Endothelial cell (in vitro differentiated cells): Measurements from ENCODE around the gene TBC1D24. TPM values are rescaled to one million over a fixed set of nuclear protein-coding genes. Genes with fewer than 3 reads are reported as not detected.

Experiments used
- DNase-seq: peaks from one replicate; pipeline ENCODE4 v3.0.0; 2021; ENCODE audit warnings: low spot score
- H3K27ac Mint-ChIP-seq: one replicate; pipeline ENCODE4 v1.8.0; 2021; ENCODE audit warnings: mixed read lengths, inconsistent platforms; ENCODE audit not compliant: unreplicated experiment
- H3K27me3 Mint-ChIP-seq: one replicate; pipeline ENCODE4 v1.8.0; 2021; ENCODE audit warnings: mild to moderate bottlenecking, moderate library complexity, mixed read lengths, inconsistent platforms; ENCODE audit not compliant: unreplicated experiment
- H3K36me3 Mint-ChIP-seq: one replicate; pipeline ENCODE4 v1.8.0; 2021; ENCODE audit warnings: mild to moderate bottlenecking, low read depth, mixed read lengths, inconsistent platforms; ENCODE audit not compliant: unreplicated experiment
- H3K4me1 Mint-ChIP-seq: one replicate; pipeline ENCODE4 v1.8.0; 2021; ENCODE audit warnings: mild to moderate bottlenecking, mixed read lengths, inconsistent platforms; ENCODE audit not compliant: unreplicated experiment
- H3K4me3 Mint-ChIP-seq: one replicate; pipeline ENCODE4 v1.8.0; 2021; ENCODE audit warnings: mild to moderate bottlenecking, mixed read lengths, inconsistent platforms; ENCODE audit not compliant: unreplicated experiment
- H3K9me3 Mint-ChIP-seq: one replicate; pipeline ENCODE4 v1.8.0; 2021; ENCODE audit warnings: mixed read lengths, inconsistent platforms; ENCODE audit not compliant: unreplicated experiment
- CTCF ChIP-seq: fragments of 200-600 bp; sonication (generic); IDR thresholded peaks from one replicate; pipeline ENCODE4 v1.5.0; 2021; ENCODE audit warnings: antibody characterized with exemption; ENCODE audit not compliant: unreplicated experiment
- total RNA-seq: library from RNA; stranded (reverse); fragmentation: NEBNext Ultra II Directional; extraction: Animal tissue kit (Norgen Biotek cat#: 25700); gene quantifications from one replicate; pipeline ENCODE4 v1.2.1, GENCODE V29; 2021; ENCODE audit not compliant: unreplicated experiment

TBC1D24 gene
- total RNA-seq, 1 donor from 2014 or later, result 17.3 TPM

GRCh38 chr16:2529061-2529931, 54.4 kb downstream of the TBC1D24 start:
- Mint-ChIP-seq H3K36me3 (peaks cover 8% of the 10 kb centered on the region), H3K9me3 (no peaks in the 10 kb centered on the region), H3K27ac (no peak overlapping the region), H3K4me3 (no peak overlapping the region), H3K27me3 (peaks cover 14% of the 10 kb centered on the region), H3K4me1 (peaks cover 3% of the 10 kb centered on the region)
- no peak for DNase-seq
- TF ChIP-seq CTCF, result no peak

GRCh38 chr16:2529961-2530628, 55.2 kb downstream of the TBC1D24 start:
- no peak for TF ChIP-seq CTCF
- Mint-ChIP-seq H3K4me3 (peak overlapping the region; percentile 79), H3K27me3 (peaks cover 14% of the 10 kb centered on the region), H3K4me1 (peaks cover 3% of the 10 kb centered on the region), H3K36me3 (no peaks in the 10 kb centered on the region), H3K9me3 (no peaks in the 10 kb centered on the region), H3K27ac (peak overlapping the region; percentile 24)
- no peak for DNase-seq

GRCh38 chr16:2530629-2531318, 55.8 kb downstream of the TBC1D24 start:
- DNase-seq, result no peak
- Mint-ChIP-seq H3K27ac (peak overlapping the region; percentile 24), H3K4me1 (peaks cover 3% of the 10 kb centered on the region), H3K36me3 (no peaks in the 10 kb centered on the region), H3K9me3 (no peaks in the 10 kb centered on the region), H3K27me3 (peaks cover 14% of the 10 kb centered on the region), H3K4me3 (peak overlapping the region; percentile 95)
- TF ChIP-seq CTCF, result no peak

DNA sequence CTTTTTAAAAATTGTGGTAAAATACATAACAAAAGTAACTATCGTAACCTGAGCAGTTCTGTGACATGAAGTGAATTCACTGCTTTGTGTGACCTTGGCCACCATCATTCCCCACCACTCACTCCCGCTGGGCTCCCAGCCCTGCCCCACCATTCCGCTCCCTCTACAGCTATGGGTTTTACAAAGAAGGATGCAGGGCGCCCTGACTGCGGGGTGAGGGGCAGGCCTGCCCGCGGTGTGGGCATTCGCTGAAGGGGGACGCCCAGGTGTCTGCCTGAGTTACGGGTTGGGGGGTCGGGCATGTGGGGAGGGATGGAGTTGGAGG, 56.4 kb downstream of the TBC1D24 start, which contains the start of gene CEMP1:
TSS of gene CEMP1 (minus strand) at position 38 of the 325 bp plus-strand sequence. CDS start 335 bp downstream, outside the sequence.
- DNase-seq, result no peak

More for the DNA sequence above, 56.4 kb downstream of the TBC1D24 start, which contains the start of gene CEMP1:
- H3K27ac Mint-ChIP-seq, result peak within 1 kb of the TSS; percentile 24
- H3K4me3 Mint-ChIP-seq, result peak within 1 kb of the TSS; percentile 95
- H3K9me3 Mint-ChIP-seq, result no peaks in the 10 kb centered on the region
- H3K4me1 Mint-ChIP-seq, result peaks cover 3% of the 10 kb centered on the region
- peaks cover 17% of the 10 kb centered on the region for H3K27me3 Mint-ChIP-seq
- no peak for TF ChIP-seq CTCF
- no peaks in the 10 kb centered on the region for H3K36me3 Mint-ChIP-seq
